ENCODE measurements around the gene SLC2A3. TPM values are rescaled to one million over a fixed set of nuclear protein-coding genes. Genes with fewer than 3 reads are reported as not detected.
"Not testable (repeated sequence)": the region's sequence is repeated elsewhere in the genome, so short reads cannot be mapped to it uniquely, and the experiment has no call there.

Gene SLC2A3
- total RNA-seq, 1 donor from 2014 or later = 15.3 TPM

DNA sequence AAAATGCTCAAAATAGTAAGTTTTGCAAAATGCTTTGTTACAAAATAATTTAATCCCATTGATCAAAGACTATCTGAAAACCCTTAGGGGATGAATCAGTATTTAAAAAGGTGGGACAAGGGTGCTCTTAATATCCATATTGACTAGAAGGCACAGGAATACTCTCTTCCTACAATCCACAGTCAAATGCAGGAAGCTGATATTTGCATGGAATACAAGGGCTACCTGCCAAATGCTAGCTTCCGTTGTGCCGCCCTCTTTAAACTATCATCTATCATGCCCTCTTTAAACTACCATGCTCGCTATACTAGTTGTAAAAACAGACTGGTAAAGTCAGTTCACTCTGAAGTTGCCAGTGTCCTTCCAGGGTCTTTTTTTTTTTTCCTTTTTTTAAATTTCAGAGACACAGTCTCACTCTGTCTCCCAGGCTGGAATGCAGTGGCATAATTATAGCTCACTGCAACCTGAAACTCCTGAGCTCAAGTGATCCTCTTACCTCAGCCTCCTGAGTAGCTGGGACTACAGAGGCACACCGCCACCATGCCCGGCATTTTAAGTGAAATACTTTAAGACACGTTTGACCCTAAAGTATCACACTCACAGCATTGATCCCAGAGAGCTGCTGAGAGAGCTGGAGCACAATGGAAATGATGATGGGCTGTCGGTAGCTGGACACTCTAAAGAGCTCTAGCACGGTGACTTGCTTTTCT, 6.7 kb downstream of the SLC2A3 start:
- no peak for DNase-seq (ENCODE audit: low read depth)
- TF ChIP-seq, protein P1, sequence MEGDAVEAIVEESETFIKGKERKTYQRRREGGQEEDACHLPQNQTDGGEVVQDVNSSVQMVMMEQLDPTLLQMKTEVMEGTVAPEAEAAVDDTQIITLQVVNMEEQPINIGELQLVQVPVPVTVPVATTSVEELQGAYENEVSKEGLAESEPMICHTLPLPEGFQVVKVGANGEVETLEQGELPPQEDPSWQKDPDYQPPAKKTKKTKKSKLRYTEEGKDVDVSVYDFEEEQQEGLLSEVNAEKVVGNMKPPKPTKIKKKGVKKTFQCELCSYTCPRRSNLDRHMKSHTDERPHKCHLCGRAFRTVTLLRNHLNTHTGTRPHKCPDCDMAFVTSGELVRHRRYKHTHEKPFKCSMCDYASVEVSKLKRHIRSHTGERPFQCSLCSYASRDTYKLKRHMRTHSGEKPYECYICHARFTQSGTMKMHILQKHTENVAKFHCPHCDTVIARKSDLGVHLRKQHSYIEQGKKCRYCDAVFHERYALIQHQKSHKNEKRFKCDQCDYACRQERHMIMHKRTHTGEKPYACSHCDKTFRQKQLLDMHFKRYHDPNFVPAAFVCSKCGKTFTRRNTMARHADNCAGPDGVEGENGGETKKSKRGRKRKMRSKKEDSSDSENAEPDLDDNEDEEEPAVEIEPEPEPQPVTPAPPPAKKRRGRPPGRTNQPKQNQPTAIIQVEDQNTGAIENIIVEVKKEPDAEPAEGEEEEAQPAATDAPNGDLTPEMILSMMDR (conservative IDR thresholded peaks at IDR 0.05; ENCODE audit: low read depth, low read length) = no peak
- H3K4me3 ChIP-seq (ENCODE audit: low read depth, low read length) = no peak overlapping the region

DNA sequence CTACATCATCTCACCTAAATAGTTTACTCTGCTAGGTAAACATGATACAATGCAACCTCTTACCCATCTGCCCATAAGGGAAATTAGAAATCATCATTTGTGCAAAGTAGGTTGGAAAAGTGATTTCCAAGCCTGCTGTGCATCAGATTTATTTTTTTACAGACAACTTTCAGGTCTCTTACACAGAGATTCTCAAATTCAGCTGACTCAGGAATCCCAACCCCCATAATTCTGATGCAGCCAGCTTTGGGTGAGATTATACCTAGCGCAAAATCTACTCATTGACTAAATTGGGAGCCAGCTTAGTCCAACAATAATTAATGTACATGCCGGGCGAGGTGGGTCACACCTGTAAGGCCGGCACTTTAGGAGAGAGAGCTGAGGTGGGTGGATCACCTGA, 8.5 kb downstream of the SLC2A3 start:
- TF ChIP-seq, protein P1 (conservative IDR thresholded peaks at IDR 0.05; ENCODE audit: low read depth, low read length) = no peak
- no peak for DNase-seq (ENCODE audit: low read depth)
- no peak overlapping the region for H3K4me3 ChIP-seq (ENCODE audit: low read depth, low read length)

DNA sequence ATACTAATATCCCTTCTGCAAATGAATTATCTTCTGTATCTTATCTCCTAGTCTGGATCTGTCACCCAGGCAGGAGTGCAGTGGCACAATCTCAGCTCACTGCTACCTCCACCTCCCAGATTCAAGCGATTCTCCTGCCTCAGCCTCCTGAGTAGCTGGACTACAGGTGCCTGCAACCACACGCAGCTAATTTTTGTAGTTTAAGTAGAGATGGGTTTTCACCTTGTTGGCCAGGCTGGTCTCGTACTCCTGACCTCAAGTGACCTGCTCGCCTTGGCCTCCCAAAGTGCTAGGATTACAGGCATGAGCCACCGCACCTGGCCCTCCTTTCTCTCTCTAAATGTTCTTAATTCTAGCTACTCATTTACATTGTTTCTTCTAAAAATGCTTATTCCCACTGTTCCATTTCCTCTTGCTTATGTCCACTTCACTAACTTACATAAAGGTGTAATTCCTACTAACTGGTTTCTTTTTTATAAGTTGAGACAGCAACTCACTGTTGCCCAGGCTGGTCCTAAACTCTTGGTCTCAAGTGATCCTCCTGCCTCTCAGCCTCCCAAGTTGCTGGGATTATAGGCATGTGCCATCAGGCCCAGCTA, 9.8 kb downstream of the SLC2A3 start:
- H3K4me3 ChIP-seq (ENCODE audit: low read depth, low read length); DNase-seq (ENCODE audit: low read depth): not testable (repeated sequence)

DNA sequence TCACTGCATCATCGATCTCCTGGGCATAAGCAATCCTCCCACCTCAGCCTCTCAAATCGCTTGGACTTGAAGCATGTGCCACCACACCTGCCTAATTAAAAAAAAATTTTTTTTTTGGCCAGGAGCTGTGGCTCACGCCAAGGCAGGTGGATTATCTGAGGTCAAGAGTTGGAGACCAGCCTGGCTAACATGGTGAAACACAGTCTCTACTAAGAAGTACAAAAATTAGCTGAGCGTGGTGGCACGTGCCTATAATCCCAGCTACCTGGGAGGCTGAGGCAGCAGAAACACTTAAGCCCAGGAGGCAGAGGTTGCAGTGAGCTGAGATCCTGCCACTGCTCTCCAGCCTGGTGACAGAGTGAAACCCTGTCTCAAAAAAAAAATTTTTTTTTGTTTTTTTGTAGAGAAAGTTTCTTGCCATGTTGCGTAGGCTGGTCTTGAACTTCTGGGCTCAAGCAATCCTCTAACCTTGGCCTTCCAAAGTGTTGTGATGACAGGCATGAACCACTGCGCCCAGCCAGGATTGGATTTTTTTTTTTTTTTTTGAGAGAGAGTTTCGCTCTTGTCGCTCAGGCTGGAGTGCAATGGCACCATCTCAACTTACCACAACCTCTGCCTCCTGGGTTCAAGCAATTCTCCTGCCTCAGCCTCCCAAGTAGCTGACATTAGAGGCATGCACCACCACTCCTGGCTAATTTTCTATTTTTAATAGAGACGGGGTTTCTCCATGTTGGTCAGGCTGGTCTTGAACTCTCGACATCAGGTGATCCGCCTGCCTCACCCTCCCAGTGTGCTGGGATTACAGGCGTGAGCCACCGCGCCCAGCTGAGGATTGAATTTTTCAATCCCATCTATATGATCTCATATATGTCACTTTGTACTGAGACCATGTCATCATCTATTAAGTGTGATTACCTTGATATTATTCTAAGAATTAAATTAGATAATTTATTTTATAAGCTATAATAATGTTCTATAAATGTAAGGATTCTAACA, 12.4 kb downstream of the SLC2A3 start:
- DNase-seq (ENCODE audit: low read depth) = no peak
- no peak overlapping the region for H3K4me3 ChIP-seq (ENCODE audit: low read depth, low read length)
- TF ChIP-seq, protein P1 (conservative IDR thresholded peaks at IDR 0.05; ENCODE audit: low read depth, low read length) = no peak

DNA sequence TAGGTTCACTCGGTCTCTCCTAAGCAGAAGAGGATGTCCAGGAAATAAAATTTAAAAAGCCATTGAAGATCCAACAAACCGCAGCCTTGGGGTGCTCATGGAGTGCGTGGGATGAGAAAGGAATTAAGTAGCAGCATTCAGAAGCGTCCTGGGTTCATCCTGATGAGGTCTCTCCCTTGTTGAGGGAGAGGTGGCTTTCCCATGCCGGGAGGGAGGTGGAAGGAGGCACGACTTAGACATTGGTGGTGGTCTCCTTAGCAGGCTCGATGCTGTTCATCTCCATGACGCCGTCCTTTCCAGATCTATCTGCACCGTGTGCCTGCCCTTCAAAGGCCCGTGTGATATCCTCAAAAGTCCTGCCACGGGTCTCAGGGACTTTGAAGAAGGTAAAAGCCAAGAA, 14.8 kb downstream of the SLC2A3 start:
- H3K4me3 ChIP-seq (ENCODE audit: low read depth, low read length); DNase-seq (ENCODE audit: low read depth): not testable (repeated sequence)

DNA sequence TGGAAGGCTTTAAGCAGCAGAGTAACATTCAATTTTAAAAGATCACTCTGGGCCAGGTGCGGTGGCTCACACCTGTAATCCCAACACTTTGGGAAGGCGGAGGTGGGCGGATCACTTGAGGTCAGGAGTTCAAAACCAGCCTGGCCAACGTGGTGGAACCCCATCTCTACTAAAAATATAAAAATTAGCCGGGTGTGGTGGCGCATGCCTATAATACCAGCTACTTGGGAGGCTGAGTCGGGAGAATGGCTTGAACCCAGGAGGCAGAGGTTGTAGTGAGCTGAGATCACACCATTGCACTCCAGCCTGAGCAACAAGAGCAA, 17.8 kb downstream of the SLC2A3 start:
- H3K4me3 ChIP-seq (ENCODE audit: low read depth, low read length); DNase-seq (ENCODE audit: low read depth): not testable (repeated sequence)

DNA sequence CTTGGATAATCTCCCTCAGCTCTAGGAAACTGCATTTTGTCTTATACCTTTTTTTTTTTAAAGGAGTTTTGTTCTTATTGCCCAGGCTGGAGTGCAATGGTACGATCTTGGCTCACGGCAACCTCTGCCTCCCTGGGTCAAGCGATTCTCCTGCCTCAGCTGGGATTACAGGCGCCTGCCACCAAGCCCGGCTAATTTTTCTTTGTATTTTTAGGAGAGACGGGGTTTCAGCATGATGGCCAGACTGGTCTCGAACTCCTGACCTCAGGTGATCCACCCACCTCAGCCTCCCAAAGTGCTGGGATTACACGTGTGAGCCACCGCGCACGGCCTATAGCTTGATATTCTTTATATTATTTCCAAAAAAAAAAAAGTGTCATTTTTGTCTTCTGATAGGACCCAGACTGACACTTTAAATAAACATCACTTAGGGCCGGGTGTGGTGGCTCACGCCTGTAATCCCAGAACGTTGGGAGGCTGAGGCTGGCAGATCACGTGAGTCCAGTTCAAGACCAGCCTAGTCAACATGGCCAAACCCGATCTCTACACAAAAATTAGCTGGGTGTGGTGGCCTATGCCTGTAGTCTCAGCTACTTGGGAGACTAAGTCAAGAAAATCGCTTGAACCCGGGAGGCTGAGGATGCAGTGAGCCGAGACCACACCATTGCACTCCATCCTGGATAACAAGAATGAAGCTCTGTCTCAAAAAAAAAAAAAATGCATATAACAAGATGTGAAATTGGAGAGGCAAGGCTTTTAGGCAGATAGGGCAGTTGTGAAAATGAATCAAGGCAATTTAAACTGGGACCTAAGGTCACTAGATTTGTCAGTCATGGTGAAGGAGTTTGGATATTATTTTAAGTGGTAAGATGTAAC, 18.4 kb downstream of the SLC2A3 start:
- TF ChIP-seq, protein P1 (conservative IDR thresholded peaks at IDR 0.05; ENCODE audit: low read depth, low read length) = no peak
- H3K4me3 ChIP-seq (ENCODE audit: low read depth, low read length) = no peak overlapping the region
- no peak for DNase-seq (ENCODE audit: low read depth)

DNA sequence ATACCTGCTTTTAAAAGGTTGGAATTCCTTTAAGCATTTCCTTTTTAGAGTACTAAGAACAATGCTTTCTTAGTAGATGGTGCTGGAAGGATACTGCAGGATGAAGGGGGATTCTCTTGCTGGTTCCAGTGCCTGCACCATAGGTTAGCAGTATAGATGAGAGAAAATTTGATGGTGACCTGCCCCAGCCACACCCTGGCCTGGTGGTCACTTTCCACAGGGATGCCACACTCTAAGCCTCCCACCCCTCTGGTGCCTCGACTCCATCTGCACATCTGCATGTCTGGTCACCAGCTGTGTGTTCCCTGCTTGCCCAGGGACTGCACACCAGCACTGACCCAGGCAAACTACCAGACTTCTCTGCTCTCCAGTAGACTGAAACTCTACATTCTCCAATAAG, 19.1 kb downstream of the SLC2A3 start:
- H3K4me3 ChIP-seq (ENCODE audit: low read depth, low read length) = no peak overlapping the region
- TF ChIP-seq, protein P1 (conservative IDR thresholded peaks at IDR 0.05; ENCODE audit: low read depth, low read length) = no peak
- no peak for DNase-seq (ENCODE audit: low read depth)

Measured in epithelial cell of proximal tubule (primary cell).